Liver (tissue), 9 donors: ENCODE measurements around the gene P2RX3. TPM values are rescaled to one million over a fixed set of nuclear protein-coding genes. Genes with fewer than 3 reads are reported as not detected.

Experiments used
- DNase-seq: peaks from one replicate; pipeline ENCODE4 v3.0.0-alpha.2; 2017; ENCODE audit warnings: low spot score
- H3K27ac ChIP-seq, 2 donors: one replicate each; pipeline ENCODE4 v1.7.0; 2013; ENCODE audit warnings: inconsistent platforms in 2 of 2, low read length in 2 of 2, control low read depth in 1 of 2, low read depth in 1 of 2, mild to moderate bottlenecking in 1 of 2
- H3K27me3 ChIP-seq, 4 donors: one replicate each; pipeline versions ENCODE4 v1.6.1 to v1.7.0; 2013; ENCODE audit warnings: low read length in 3 of 4, inconsistent platforms in 1 of 4, mild to moderate bottlenecking in 1 of 4, moderate library complexity in 1 of 4; ENCODE audit not compliant: control insufficient read depth in 4 of 4, insufficient read depth in 4 of 4
- H3K36me3 ChIP-seq, 4 donors: one replicate each; pipeline versions ENCODE4 v1.6.1 to v1.7.0; 2013; ENCODE audit warnings: low read length in 3 of 4, mild to moderate bottlenecking in 3 of 4, low read depth in 1 of 4, moderate library complexity in 1 of 4; ENCODE audit not compliant: control insufficient read depth in 4 of 4, insufficient read depth in 3 of 4
- H3K4me1 ChIP-seq, 4 donors: one replicate each; pipeline versions ENCODE4 v1.6.1 to v1.7.0; 2013; ENCODE audit warnings: low read length in 3 of 4, mild to moderate bottlenecking in 3 of 4, moderate library complexity in 1 of 4; ENCODE audit not compliant: control insufficient read depth in 4 of 4, insufficient read depth in 4 of 4
- H3K4me3 ChIP-seq, 3 donors: one replicate each; pipeline versions ENCODE4 v1.6.1 to v1.7.0; 2013; ENCODE audit warnings: low read length in 3 of 3, control low read depth in 1 of 3, low read depth in 1 of 3, mild to moderate bottlenecking in 1 of 3
- H3K9ac ChIP-seq, 2 donors: one replicate each; pipeline ENCODE4 v1.7.0; 2013; ENCODE audit warnings: low read length in 2 of 2, mild to moderate bottlenecking in 2 of 2, moderate library complexity in 2 of 2, control low read depth in 1 of 2, low read depth in 1 of 2
- H3K9me3 ChIP-seq, 4 donors: one replicate each; pipeline versions ENCODE4 v1.6.1 to v1.7.0; 2013; ENCODE audit warnings: low read length in 3 of 4; ENCODE audit not compliant: control insufficient read depth in 4 of 4
- ATF3 ChIP-seq: IDR thresholded peaks from 2 replicates; pipeline ENCODE4 v1.6.1; 2016; ENCODE audit warnings: antibody characterized with exemption
- CTCF ChIP-seq: fragments of 150-350 bp; IDR thresholded peaks from 2 replicates; pipeline ENCODE4 v1.5.1; 2017; ENCODE audit warnings: improper control_type of control experiment, low read depth, low read length; ENCODE audit not compliant: missing input control
- EGR1 ChIP-seq, 2 donors: IDR thresholded peaks; 2 replicates each; pipeline ENCODE4 v1.6.1; 2016 to 2018; ENCODE audit warnings: antibody characterized with exemption in 2 of 2, low read depth in 2 of 2
- FOXA2 ChIP-seq: IDR thresholded peaks from 2 replicates; pipeline ENCODE4 v1.6.1; 2016; ENCODE audit warnings: antibody characterized with exemption
- GABPA ChIP-seq, 2 donors: IDR thresholded peaks in 1 of 2; conservative IDR thresholded peaks in 1 of 2; 2 replicates each; pipeline ENCODE4 v1.6.1; 2016; ENCODE audit warnings: antibody characterized with exemption in 2 of 2, mild to moderate bottlenecking in 1 of 2, moderate library complexity in 1 of 2
- HNF4A ChIP-seq, 2 donors: conservative IDR thresholded peaks; 2 replicates each; pipeline ENCODE4 v1.6.1; 2016; ENCODE audit warnings: antibody characterized with exemption in 2 of 2, mild to moderate bottlenecking in 2 of 2
- HNF4G ChIP-seq: IDR thresholded peaks from 2 replicates; pipeline ENCODE4 v1.6.1; 2016; ENCODE audit warnings: antibody characterized with exemption
- JUND ChIP-seq, 2 donors: IDR thresholded peaks; 2 replicates each; pipeline ENCODE4 v1.6.1; 2016; ENCODE audit warnings: antibody characterized with exemption in 2 of 2
- MAX ChIP-seq: IDR thresholded peaks from 2 replicates; pipeline ENCODE4 v1.6.1; 2016; ENCODE audit warnings: antibody characterized with exemption
- NR2F2 ChIP-seq: IDR thresholded peaks from 2 replicates; pipeline ENCODE4 v1.6.1; 2016; ENCODE audit warnings: antibody characterized with exemption
- RAD21 ChIP-seq, 2 donors: IDR thresholded peaks; 2 replicates each; pipeline ENCODE4 v1.6.1; 2016; ENCODE audit warnings: antibody characterized with exemption in 2 of 2, mild to moderate bottlenecking in 2 of 2
- REST ChIP-seq: IDR thresholded peaks from 2 replicates; pipeline ENCODE4 v1.6.1; 2016; ENCODE audit warnings: antibody characterized with exemption, mild to moderate bottlenecking
- RXRA ChIP-seq, 2 donors: IDR thresholded peaks; 2 replicates each; pipeline ENCODE4 v1.6.1; 2017 to 2018; ENCODE audit warnings: antibody characterized with exemption in 2 of 2, mild to moderate bottlenecking in 1 of 2
- SP1 ChIP-seq: IDR thresholded peaks from 2 replicates; pipeline ENCODE4 v1.6.1; 2018; ENCODE audit warnings: antibody characterized with exemption, mild to moderate bottlenecking
- TAF1 ChIP-seq: conservative IDR thresholded peaks from 2 replicates; pipeline ENCODE4 v1.6.1; 2016; ENCODE audit warnings: antibody characterized with exemption, mild to moderate bottlenecking
- YY1 ChIP-seq: IDR thresholded peaks from 2 replicates; pipeline ENCODE4 v1.6.1; 2016; ENCODE audit warnings: antibody characterized with exemption, mild to moderate bottlenecking
- ZBTB33 ChIP-seq: IDR thresholded peaks from 2 replicates; pipeline ENCODE4 v1.6.1; 2016; ENCODE audit warnings: antibody characterized with exemption
- WGBS: extraction: QIAGEN DNeasy Blood & Tissue Kit; methylation state at CpG from one replicate; pipeline ENCODE4 v1.1.7; 2013; 5-methylcytosine and 5-hydroxymethylcytosine counted together
- polyA plus RNA-seq, 2 donors: library from polyadenylated mRNA; stranded (reverse) in 1 of 2; unstranded in 1 of 2; fragments of 200-250 nt in 1 of 2; fragments of >200 nt in 1 of 2; fragmentation: Nextera tagmentation in 1 of 2; extraction: Ambion mirVana in 1 of 2; gene quantifications; one replicate each; pipeline versions ENCODE4 v1.2.1 to v1.2.3, GENCODE V29; 2013 to 2015
- total RNA-seq, 2 donors: library from RNA; depleted of rRNA; stranded (reverse); fragments of >200 nt; gene quantifications; one replicate each; pipeline ENCODE4 v1.2.3, GENCODE V29; 2014
- donor health status: healthy.
- donor health status: healthy.
- donor health status: healthy.
- donor health status: healthy.
- donor health status: healthy.

Gene P2RX3
- total and polyA plus RNA-seq, 4 donors, result 0.18 to 0.33 (median 0.23) TPM

GRCh38 chr11:57312511-57313021, 25.6 kb upstream of the P2RX3 start:
- H3K9ac ChIP-seq, result peak overlapping the region in 1 of 2 donors; percentile 18
- no peak overlapping the region for H3K4me3 ChIP-seq
- TF ChIP-seq ZBTB33 (no peak), CTCF (no peak), EGR1 (IDR thresholded peaks at IDR 0.05; ENCODE audit: low read depth in 2 of 2) (no peak), GABPA (IDR thresholded peaks at IDR 0.05 in 1 of 2, conservative IDR thresholded peaks at IDR 0.05 in 1 of 2) (no peak), JUND (IDR thresholded peaks at IDR 0.05) (no peak), ATF3 (no peak)
- H3K36me3 ChIP-seq, result peaks cover 10 to 18% (median 15%) of the 10 kb centered on the region in 4 donors
- peaks cover 36 to 93% (median 80%) of the 10 kb centered on the region in 4 donors for H3K4me1 ChIP-seq
- peak overlapping the region; percentile 92 to 93 for H3K27ac ChIP-seq
- WGBS, result 93% methylated on average over 10 of the region's 10 CpGs
- DNase-seq, result no peak
- no peaks in the 10 kb centered on the region for H3K9me3 ChIP-seq
- H3K27me3 ChIP-seq, result no peaks in the 10 kb centered on the region

- H3K27ac ChIP-seq, result no peak overlapping the region
- no peak for DNase-seq
- WGBS, result 65% methylated on average over 26 of the region's 26 CpGs
- peaks cover 13 to 19% (median 16%) of the 10 kb centered on the region in 4 donors for H3K36me3 ChIP-seq
- no peak overlapping the region for H3K4me3 ChIP-seq
- H3K9me3 ChIP-seq, result no peaks in the 10 kb centered on the region
- no peaks in the 10 kb centered on the region for H3K27me3 ChIP-seq
- no peak overlapping the region for H3K9ac ChIP-seq
- peaks cover 32 to 93% (median 76%) of the 10 kb centered on the region in 4 donors for H3K4me1 ChIP-seq
- no peak for TF ChIP-seq GABPA (IDR thresholded peaks at IDR 0.05 in 1 of 2, conservative IDR thresholded peaks at IDR 0.05 in 1 of 2)
- no peak for TF ChIP-seq REST
- TF ChIP-seq RAD21 (IDR thresholded peaks at IDR 0.05), result no peak
- TF ChIP-seq MAX, result no peak
- TF ChIP-seq FOXA2, result no peak
- no peak for TF ChIP-seq TAF1
- TF ChIP-seq HNF4A (conservative IDR thresholded peaks at IDR 0.05), result peak; percentile 68 to 83
- no peak for TF ChIP-seq ATF3
- TF ChIP-seq JUND (IDR thresholded peaks at IDR 0.05), result no peak
- no peak for TF ChIP-seq NR2F2
- TF ChIP-seq YY1, result no peak
- TF ChIP-seq HNF4G, result peak; percentile 36
- TF ChIP-seq ZBTB33, result no peak
- peak in 1 of 2 donors; percentile 9 for TF ChIP-seq RXRA (IDR thresholded peaks at IDR 0.05)
- TF ChIP-seq CTCF, result no peak
- no peak for TF ChIP-seq SP1
- TF ChIP-seq EGR1 (IDR thresholded peaks at IDR 0.05; ENCODE audit: low read depth in 2 of 2), result no peak
Observed at GRCh38 chr11:57313071-57313787, 24.9 kb upstream of the P2RX3 start.
